Measurements from ENCODE around the gene SLC25A21.

SLC25A21 gene

GRCh38 chr14:37157987-37158386, 14.4 kb downstream of the SLC25A21 start:
- Histone ChIP-seq H3K4me3 (ENCODE audit: low read depth, low read length) (no peak overlapping the region), H3K9me3 (ENCODE audit: control insufficient read depth, insufficient read depth, low read depth, low read length) (no peaks in the 10 kb centered on the region)

GRCh38 chr14:37153483-37153882, 18.9 kb downstream of the SLC25A21 start:
- Histone ChIP-seq H3K27ac (ENCODE audit: extremely low read depth, low read depth, low read length) (no peak overlapping the region), H3K4me1 (ENCODE audit: control insufficient read depth, insufficient read depth, low read length) (peaks cover 6% of the 10 kb centered on the region; the same call in 1 of the 2 replicates), H3K4me3 (ENCODE audit: low read depth, low read length) (no peak overlapping the region), H3K36me3 (ENCODE audit: control insufficient read depth in 2 of 2, insufficient read depth in 1 of 2, low read length in 2 of 2) (no peaks in the 10 kb centered on the region), H3K9me3 (ENCODE audit: control insufficient read depth, insufficient read depth, low read depth, low read length) (no peaks in the 10 kb centered on the region)
- POLR2A ChIA-PET: interaction anchor here (0.6 kb wide), 1 partner anchor 250 kb away, joined by 7 read pairs; no protein-coding TSS in a partner anchor
- CTCF ChIA-PET: interaction anchor here (0.7 to 1.4 kb wide), 8 partner anchors 14 to 1082 kb away, joined by 3 to 10 read pairs (median 3); no protein-coding TSS in a partner anchor
- TF ChIP-seq ZNF501 (tag by site-specific recombination; IDR thresholded peaks at IDR 0.05) (no peak), ZNF211 (tag by site-specific recombination; IDR thresholded peaks at IDR 0.05; ENCODE audit: low read depth) (no peak), ZNF571 (tag by site-specific recombination; IDR thresholded peaks at IDR 0.05) (no peak), ZNF830 (tag by site-specific recombination; IDR thresholded peaks at IDR 0.05; ENCODE audit: low read depth) (no peak), BCL11B (tag by site-specific recombination; IDR thresholded peaks at IDR 0.05; ENCODE audit: low read depth) (no peak), MEIS1 (CRISPR knock-in tag; IDR thresholded peaks at IDR 0.05; ENCODE audit: borderline replicate concordance) (no peak), ZNF707 (tag by site-specific recombination; IDR thresholded peaks at IDR 0.05) (no peak), ZNF362 (tag by site-specific recombination; IDR thresholded peaks at IDR 0.05) (no peak), PRDM4 (tag by site-specific recombination; IDR thresholded peaks at IDR 0.05) (no peak)
- TF ChIP-seq, protein P1, sequence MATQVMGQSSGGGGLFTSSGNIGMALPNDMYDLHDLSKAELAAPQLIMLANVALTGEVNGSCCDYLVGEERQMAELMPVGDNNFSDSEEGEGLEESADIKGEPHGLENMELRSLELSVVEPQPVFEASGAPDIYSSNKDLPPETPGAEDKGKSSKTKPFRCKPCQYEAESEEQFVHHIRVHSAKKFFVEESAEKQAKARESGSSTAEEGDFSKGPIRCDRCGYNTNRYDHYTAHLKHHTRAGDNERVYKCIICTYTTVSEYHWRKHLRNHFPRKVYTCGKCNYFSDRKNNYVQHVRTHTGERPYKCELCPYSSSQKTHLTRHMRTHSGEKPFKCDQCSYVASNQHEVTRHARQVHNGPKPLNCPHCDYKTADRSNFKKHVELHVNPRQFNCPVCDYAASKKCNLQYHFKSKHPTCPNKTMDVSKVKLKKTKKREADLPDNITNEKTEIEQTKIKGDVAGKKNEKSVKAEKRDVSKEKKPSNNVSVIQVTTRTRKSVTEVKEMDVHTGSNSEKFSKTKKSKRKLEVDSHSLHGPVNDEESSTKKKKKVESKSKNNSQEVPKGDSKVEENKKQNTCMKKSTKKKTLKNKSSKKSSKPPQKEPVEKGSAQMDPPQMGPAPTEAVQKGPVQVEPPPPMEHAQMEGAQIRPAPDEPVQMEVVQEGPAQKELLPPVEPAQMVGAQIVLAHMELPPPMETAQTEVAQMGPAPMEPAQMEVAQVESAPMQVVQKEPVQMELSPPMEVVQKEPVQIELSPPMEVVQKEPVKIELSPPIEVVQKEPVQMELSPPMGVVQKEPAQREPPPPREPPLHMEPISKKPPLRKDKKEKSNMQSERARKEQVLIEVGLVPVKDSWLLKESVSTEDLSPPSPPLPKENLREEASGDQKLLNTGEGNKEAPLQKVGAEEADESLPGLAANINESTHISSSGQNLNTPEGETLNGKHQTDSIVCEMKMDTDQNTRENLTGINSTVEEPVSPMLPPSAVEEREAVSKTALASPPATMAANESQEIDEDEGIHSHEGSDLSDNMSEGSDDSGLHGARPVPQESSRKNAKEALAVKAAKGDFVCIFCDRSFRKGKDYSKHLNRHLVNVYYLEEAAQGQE (tag by site-specific recombination; IDR thresholded peaks at IDR 0.05): no peak

More at GRCh38 chr14:37157987-37158386, 14.4 kb downstream of the SLC25A21 start:
- no peak overlapping the region for H3K27ac ChIP-seq (ENCODE audit: extremely low read depth, low read depth, low read length)
- H3K4me1 ChIP-seq (ENCODE audit: control insufficient read depth, insufficient read depth, low read length): no peaks in the 10 kb centered on the region
- POLR2A ChIA-PET: no interaction called here
- CTCF ChIA-PET: interaction anchor here (0.5 to 4.6 kb wide), 3 partner anchors 9 to 16 kb away, joined by 4 to 19 read pairs (median 7); no protein-coding TSS in a partner anchor
- TF ChIP-seq, protein P2, sequence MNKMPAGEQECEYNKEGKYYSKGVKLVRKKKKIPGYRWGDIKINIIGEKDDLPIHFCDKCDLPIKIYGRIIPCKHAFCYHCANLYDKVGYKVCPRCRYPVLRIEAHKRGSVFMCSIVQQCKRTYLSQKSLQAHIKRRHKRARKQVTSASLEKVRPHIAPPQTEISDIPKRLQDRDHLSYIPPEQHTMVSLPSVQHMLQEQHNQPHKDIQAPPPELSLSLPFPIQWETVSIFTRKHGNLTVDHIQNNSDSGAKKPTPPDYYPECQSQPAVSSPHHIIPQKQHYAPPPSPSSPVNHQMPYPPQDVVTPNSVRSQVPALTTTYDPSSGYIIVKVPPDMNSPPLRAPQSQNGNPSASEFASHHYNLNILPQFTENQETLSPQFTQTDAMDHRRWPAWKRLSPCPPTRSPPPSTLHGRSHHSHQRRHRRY (tag by site-specific recombination; IDR thresholded peaks at IDR 0.05): no peak
- TF ChIP-seq ZNF776 (tag by site-specific recombination; IDR thresholded peaks at IDR 0.05; ENCODE audit: borderline replicate concordance) (no peak), ZNF404 (tag by site-specific recombination; IDR thresholded peaks at IDR 0.05) (no peak), ZNF423 (tag by site-specific recombination; IDR thresholded peaks at IDR 0.05) (no peak), ZNF473 (tag by site-specific recombination; IDR thresholded peaks at IDR 0.05) (no peak), ZNF112 (tag by site-specific recombination; IDR thresholded peaks at IDR 0.05) (no peak), ZSCAN18 (tag by site-specific recombination; IDR thresholded peaks at IDR 0.05) (no peak), ZNF791 (tag by site-specific recombination; IDR thresholded peaks at IDR 0.05) (no peak), ZNF37A (tag by site-specific recombination; IDR thresholded peaks at IDR 0.05) (no peak), ZNF24 (tag by site-specific recombination; IDR thresholded peaks at IDR 0.05) (no peak), ZNF600 (tag by site-specific recombination; IDR thresholded peaks at IDR 0.05) (no peak), ZBTB20 (tag by site-specific recombination; IDR thresholded peaks at IDR 0.05) (no peak), ZNF707 (tag by site-specific recombination; IDR thresholded peaks at IDR 0.05) (no peak), ZNF146 (tag by site-specific recombination; IDR thresholded peaks at IDR 0.05) (no peak), YY1 (tag by site-specific recombination; IDR thresholded peaks at IDR 0.05) (no peak), ZNF292 (tag by site-specific recombination; IDR thresholded peaks at IDR 0.05; ENCODE audit: borderline replicate concordance, low read depth) (no peak), ZNF133 (tag by site-specific recombination; IDR thresholded peaks at IDR 0.05) (no peak), ZNF513 (tag by site-specific recombination; IDR thresholded peaks at IDR 0.05) (no peak)
- no peaks in the 10 kb centered on the region for H3K36me3 ChIP-seq (ENCODE audit: control insufficient read depth in 2 of 2, insufficient read depth in 1 of 2, low read length in 2 of 2)
